Measurements from ENCODE around the gene JOSD1. TPM values are rescaled to one million over a fixed set of nuclear protein-coding genes. Genes with fewer than 3 reads are reported as not detected.

The JOSD1 gene
- total RNA-seq, 1 experiment from 2014 or later: 52.1 TPM

DNA sequence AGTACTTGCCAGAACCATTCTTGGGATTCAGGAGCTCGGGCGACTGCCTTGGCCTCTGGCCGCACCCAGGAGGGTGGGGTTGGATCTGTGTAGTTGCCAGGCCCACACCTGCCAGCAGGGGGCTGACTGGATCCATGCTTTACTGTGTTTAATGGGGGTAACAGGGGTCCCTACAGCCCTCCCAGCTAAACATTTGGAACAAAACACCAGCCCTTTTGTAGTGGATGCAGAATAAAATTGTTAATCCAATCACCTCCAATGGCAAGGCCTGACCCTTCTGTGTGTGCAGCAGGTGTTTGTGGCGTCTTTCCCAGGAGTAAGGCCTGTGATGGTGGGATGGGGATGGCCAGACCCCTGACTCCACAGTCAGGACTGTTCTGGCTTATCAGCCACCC, 32.6 kb upstream of the JOSD1 start:
- DNase-seq (ENCODE audit: low spot score): no peak

DNA sequence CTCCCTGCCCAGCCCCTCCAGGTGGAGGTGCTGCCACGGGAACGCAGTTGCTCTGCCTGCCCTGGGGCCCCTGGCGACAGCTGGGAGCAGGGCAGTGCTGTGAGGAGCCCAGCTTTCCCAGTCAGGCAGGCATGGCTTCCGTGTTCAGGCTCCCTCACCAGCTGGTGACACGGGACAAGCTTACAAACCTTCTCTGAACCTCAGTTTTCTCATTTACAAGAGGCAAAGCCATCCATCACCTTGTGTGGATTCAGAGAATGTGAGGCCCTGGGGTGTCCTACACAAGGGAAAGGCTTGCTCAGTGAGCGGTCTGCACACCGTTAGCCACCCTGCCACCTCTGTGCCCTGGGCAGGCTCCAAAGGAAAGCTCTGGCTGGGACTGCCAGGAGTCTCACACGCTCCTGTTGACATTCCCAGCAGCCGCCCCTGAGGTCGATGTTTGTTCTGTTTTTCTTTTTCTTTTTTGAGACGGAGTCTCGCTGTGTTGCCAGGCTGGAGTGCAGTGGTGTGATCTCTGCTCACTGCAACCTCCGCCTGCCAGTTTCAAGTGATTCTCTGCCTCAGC, 31.6 kb upstream of the JOSD1 start:
- no peak for DNase-seq (ENCODE audit: low spot score)

DNA sequence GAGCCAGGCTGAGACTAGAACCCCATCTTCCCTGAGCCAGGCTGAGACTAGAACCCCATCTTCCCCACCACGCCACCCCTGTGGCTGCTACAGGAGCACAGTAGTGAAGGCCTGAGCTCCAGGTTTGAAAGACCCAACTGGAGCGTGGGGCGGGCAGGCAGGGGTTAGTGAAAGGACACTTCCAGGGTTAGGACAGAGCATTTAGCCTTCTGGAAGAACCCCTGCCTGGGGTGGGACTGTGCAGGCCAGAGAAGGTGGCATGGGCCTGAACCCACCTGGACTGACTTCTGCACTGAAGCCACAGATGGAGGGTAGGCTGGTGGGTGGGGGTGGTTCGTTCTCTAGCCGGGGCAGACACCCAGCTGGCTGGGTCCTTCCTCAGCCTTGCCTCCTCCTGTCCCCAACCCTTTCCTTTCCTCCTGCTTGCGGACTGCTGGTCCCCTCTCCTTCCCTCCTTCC, 31.0 kb upstream of the JOSD1 start:
- no peak for DNase-seq (ENCODE audit: low spot score)

DNA sequence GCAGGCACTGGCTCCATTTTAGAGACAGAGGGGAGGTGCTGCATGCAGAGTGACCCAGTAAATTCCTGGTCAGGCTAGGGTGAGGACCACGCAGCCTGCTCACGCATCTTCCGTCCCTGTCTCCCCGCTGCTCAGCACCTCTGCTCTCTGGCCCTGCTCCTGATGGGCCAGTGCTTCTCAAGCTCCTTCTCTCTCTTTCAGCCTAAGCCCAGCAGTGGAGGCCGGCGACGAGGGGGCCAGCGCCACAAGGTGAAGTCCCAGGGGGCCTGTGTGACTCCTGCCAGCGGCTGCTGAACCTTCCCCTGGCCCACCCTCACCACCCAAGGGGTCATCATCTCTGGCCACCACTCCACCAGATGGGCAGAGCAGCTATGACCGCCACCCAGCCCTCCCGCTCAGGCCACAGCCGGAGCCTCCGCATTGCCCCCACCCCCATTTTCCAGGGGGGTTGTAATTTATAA, 29.7 kb upstream of the JOSD1 start:
- DNase-seq (ENCODE audit: low spot score): no peak

DNA sequence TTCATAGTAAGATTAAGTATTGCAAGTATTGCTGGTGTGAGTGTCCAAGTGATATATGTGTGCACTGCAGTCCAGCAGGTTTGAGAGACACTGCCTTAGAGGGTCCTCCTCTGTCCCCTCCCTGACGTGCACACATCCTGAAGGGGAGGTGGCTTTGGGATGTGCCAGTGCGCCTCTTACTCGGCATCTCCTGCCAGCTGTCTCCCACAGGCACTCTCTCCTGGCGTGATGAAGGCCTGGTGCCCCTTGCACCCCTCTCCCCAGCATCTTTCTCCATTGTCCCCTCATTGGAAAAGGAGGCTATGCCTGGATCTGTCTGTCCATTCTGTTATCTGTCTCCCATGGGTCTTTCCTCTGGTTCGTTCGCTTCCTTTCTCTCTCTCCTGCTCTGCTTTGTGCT, 29.2 kb upstream of the JOSD1 start:
- DNase-seq (ENCODE audit: low spot score): no peak

DNA sequence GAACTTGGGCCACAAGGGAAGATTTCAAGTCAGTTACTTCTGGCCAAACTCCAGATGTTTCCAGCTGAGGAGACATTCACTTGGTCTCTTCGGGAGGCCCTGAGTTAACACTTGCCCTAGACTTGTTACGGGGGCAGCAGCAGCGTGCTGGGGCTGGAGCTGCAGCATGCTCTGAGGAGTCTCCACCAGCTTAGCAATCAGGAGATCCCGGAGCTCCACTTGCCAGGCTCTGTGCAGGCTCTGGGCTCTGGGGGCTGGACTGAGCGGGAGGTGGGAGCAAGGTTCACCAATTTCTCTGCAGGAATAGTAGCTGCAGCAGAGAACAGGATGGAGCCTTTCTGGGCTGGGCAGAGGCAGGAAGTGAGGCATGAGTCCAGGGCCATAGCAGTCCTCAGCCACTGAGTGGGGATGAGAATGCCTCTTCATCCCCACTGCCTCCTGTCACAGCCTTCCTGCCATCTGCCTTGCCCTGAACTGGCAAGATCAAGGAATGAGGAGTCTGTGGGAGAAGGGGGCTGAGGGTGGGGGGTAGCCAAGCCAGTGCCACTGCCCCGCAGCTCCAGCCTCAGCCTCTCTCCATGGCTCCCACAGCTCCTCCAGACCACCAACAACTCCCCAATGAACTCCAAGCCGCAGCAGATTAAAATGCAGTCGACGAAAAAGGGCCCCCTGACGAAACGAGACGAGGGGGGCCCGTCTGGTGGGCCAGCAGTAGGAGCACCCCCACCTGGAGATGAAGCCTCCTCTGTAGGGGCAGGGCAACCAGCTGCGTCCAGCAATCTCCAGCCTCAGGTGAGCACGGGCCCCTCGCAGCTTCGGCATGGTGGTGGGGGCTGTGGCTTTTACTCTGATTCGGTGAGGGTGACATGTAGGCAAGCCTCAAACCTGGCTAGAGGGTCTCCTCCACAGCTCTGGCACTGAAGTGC, 28.4 kb upstream of the JOSD1 start:
- no peak for DNase-seq (ENCODE audit: low spot score)

DNA sequence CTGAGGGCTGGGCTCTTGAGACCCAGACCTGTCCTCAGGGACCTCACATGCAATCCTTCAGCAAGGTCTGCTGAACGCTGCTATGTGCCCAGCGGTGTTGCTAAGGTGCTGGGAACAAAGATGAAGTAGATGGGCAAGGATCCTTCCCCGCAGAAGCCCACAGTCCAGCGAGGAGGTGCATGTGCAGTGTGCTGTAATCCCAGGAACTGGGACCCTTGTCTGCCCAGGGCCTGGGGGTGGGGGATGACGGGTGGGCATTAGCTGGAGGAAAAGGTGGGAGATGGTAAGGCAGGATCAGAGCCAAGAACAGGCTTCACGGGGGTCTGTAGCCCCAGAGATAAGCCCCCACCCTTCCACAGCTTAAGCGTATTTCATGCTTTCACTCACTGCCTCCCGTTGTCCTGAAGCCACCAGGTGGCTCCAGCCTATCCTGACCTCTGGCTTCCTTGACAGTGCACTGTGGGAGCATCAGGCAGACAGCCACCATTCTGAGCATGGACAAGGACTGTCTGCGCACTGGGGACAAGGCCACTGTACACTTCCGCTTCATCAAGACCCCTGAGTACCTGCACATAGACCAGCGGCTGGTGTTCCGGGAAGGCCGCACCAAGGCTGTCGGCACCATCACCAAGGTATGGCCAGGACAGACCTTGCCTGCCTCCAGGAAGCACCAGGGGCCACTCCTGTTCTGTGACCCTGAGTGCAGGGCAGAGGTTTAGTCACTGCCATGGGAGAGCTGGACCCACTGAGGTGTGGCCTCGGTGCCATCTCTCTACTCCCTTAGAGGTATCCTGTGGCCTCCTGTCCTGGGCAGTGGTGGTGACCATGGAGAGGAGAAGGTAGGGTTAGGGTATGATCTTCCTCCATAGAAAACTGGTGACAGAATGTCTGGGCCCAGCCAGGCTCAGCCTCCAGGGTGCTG, 27.0 kb upstream of the JOSD1 start:
- no peak for DNase-seq (ENCODE audit: low spot score)

DNA sequence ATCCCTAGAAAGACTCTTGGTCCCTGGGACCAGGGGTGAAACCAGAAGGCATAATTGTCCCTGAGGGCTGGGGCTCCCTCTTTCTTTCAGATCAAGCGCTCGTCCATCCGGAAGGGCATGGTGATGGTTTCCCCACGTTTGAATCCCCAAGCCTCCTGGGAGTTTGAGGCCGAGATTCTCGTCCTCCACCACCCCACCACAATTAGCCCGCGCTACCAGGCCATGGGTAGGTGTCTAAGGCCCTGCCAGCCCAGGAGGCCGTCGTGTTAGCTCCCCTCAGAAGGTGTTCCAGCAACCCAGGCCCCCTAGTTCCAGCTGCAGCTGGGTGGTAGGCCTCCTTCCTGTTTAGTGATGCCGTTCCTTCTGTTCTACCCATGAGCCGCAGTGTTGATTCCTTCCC, 26.4 kb upstream of the JOSD1 start:
- DNase-seq (ENCODE audit: low spot score): no peak

DNA sequence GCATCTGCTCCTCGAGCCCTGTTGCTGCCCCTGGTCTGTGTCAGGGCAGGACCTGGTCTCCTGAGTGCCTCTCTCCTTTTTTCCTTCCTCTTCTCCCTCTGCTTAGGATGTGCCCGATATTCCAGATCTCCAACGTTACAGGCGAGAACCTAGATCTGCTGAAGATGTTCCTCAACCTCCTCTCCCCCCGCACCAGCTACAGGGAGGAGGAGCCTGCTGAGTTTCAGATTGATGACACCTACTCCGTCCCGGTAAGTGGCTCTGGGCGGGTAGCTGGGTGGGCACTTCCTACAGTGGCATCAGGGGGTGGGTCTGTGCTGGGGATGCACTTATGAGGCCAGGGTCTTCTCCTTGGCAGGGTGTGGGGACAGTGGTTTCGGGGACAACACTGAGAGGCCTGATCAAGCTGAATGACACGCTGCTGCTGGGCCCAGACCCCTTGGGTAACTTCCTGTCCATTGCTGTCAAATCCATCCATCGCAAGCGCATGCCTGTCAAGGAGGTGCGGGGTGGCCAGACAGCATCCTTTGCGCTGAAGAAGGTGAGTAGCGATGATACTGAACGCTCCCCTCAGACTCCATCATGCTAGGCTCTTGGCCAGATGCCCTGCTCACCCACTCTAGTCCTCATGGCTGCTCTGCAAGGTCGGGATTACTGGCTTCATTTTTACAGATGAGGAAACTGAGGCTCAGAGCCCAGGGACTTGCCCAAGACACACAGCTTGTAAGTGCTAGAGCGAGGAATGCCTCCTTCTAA, 25.3 kb upstream of the JOSD1 start:
- DNase-seq (ENCODE audit: low spot score): no peak

DNA sequence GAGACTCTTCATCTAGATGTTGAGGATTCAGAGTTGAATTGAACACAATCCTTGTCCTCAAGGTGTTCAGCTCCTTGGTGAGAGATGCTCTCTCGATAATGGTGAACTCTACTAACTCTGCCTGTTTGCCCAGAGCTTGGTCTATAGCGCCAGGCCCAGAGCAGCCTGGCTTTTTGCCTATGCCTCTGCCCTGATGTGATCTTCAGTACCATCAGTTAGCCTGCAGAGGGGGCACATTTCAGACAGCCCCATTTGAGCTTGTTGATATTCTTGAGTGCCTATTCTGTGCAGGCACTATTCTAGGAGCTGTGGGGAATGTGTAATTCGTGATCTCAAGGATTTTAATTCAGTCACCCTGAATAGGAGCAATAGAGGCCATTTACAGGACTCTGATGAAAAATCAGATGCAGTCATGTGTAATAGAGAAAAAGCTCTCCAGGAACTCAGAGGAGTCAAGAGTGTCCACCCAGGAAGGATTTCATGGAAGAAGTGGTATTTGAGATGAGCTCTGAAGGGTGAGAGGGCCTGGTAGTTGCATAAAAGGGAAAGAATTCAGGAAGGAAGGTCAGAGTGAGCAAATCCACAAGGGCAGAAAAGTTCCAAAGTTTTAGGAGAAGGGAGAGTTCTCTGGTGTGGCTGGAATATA, 24.3 kb upstream of the JOSD1 start:
- peak; percentile 36 for DNase-seq (ENCODE audit: low spot score)

DNA sequence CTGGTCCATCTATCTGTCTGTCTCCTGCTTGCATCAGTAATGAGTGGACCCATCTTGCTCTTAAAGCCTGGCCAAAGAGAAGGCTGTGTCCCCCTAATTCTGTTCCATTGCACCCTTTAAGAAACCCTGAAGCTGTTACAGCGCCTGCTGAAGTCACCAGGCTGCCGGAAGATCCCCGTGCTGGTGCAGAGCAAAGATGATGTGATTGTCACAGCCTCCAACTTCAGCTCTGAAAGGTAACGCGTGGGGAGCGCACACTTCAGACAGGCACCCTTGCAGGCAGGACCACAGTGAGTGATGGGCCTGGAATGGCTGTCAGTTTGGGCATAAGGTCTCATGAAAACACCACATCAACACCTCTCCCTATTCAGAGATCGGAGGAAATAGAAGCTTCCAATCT, 23.4 kb upstream of the JOSD1 start:
- DNase-seq (ENCODE audit: low spot score): no peak

DNA sequence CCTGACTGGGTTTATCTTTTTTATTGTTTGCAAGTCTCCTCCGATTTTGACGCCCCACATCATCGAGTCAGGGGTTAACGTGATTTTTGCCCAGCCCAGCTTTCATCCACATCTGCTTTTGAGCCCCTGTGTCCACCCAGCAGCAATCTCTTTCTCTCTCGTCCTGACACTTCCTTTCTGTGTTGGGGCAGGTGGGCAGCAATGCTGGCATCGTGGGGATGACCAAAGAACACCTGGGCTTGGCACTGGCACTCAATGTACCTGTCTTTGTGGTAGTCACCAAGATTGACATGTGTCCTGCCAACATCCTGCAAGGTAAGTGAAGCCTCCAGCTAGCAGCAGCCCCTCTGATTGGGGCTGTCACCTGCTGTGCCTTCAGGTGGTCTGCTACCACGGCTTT, 20.8 kb upstream of the JOSD1 start:
- DNase-seq (ENCODE audit: low spot score): no peak

DNA sequence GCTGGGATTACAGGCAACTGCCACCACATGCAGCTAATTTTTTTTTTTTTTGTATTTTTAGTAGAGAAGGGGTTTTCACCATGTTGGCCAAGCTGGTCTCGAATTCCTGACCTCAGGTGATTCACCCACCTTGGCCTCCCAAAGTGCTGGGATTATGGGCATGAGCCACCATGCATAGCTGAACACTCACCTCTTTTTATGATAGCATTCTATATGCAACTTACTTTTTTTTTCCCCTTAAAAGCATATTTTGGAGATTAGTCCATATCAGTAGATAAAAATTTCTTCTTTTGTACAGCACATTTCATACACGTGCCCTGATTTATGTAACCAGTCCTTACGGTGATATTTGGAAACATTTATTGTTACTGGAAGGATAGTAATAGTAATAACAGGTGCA, 19.6 kb upstream of the JOSD1 start:
- no peak for DNase-seq (ENCODE audit: low spot score)

DNA sequence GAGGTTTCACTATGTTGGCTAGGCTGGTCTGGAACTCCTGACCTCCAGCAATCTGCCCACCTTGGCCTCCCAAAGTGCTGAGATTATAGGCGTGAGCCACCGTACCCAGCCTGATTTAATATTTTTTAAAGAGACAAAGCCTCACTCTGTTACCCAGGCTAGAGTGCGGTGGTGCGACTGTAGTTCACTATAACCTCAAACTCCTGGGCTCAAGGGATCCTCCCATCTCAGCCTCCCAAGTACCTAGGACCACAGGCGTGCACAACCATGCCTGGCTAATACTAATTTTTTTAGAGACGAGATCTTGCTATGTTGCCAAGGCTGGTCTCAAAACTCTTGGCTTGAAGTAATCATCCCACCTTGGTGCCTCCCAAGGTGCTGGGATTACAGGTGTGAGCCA, 18.5 kb upstream of the JOSD1 start:
- no peak for DNase-seq (ENCODE audit: low spot score)

DNA sequence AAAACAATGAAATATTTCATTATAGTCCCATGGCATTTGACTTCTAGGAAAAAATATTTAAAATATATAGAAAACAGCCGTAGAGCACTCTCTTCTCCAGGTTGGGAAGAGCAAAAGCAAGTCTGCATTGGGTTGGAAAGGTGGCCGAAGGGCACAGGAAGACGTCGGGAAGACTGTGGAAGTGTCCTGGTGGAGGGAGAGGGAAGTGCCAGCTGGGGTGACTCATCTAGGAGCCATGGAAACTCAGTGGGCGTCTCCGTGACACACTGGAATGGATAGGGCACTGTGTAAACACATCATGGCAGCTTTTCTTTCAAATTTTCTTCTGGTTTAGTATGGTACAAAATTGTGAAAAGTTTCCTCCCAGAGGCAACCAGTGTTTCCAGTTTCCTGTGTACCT, 17.7 kb upstream of the JOSD1 start:
- DNase-seq (ENCODE audit: low spot score): peak; percentile 88

DNA sequence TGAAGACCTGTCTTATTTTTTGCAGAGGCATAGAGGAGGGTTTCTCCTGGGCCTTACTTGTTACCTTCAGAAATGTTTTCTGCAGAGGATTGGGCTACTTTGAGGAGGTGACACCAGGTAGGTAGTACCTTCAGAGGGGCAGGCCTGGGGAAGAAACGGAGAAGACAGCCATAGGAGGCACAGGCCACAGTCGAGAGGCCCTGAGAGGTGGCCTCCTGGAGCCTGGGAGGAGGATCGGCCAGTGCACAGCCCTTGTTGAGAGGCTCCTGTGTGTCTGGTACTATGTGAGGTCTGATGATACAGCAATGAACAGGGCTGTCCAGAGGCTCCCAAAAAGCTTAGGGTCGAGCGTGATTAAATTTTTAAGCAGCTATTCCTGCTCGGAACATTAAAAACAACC, 16.5 kb upstream of the JOSD1 start:
- no peak for DNase-seq (ENCODE audit: low spot score)

DNA sequence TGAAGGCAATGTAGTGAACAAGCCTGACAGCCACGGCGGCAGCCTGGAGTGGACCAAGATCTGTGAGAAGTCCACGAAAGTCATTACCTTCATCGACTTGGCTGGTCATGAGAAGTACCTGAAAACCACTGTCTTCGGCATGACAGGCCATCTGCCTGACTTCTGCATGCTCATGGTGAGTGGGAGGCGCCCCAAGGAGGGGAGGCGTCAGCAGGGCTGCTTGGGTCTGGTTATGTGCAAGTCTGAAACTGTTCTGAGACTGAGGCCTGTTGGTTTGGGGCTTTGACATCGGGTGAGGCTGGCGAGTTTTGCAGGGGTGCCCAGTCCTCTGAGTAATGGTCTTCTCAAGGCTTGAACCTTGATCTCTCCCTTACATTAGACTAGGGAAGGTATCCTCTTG, 16.1 kb upstream of the JOSD1 start:
- no peak for DNase-seq (ENCODE audit: low spot score)

DNA sequence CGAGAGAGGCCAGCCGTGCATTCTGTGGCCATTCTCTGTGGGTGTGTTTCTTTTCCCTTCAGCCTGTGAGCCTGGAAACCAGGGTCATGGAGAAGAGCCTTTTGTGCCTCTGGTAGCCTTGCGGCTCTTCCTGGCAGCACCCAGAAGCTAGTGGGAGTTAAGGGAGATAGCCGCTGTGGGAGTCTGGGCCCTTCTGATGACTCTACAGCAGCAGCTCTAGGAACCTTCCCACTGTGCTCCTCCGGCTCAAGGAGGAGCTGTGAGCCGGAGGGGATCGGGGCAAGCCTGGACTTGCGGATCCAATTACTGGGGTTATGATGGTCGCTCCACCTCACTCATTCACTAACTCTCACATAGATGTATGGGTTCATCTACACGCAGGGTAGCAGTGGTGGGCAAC, 15.5 kb upstream of the JOSD1 start:
- no peak for DNase-seq (ENCODE audit: low spot score)

DNA sequence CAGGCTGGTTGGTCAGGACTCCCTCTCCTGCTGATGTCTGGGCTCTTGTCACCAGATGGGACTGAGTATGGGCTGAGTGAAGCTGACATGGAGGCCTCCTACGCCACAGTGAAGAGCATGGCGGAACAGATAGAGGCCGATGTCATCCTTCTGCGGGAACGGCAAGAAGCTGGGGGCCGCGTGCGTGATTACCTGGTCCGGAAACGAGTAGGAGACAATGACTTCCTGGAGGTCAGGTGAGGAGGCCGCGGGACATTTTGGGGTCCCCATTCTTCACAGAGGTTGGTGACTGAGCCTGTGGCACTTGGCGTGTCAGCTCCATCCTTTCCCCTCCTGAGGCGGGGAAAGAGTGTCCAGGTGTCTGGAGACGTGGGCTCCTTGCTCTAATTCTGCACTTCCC, 15.1 kb upstream of the JOSD1 start:
- DNase-seq (ENCODE audit: low spot score): no peak

DNA sequence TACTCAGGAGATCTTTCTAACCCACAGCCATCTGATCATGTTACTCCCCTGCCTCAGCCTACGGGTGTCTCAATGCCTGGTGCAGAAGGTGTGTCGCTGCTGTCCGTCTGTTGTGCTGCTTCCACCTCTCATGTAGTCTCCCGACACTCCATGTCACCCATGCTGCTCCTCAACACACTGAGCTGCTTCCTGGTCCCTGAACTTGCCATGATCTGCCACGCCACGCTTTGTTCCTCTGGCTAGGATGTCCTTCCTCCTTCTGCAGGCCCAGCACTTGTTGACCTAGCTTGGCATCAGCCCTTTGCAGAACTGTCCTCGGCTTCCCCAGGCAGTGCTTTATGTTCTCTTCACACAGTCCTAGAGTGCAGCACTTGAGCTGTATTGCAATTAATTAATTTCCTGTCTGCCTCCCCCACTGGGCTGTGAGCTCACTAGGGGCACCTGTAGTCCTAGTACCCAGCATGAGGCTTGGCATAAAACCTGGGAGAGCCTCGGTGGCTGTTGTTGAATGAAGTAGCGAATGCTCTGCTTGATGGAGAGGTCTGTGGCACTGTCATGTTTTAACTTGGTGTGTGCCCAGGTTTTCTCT, 14.5 kb upstream of the JOSD1 start:
- no peak for DNase-seq (ENCODE audit: low spot score)

DNA sequence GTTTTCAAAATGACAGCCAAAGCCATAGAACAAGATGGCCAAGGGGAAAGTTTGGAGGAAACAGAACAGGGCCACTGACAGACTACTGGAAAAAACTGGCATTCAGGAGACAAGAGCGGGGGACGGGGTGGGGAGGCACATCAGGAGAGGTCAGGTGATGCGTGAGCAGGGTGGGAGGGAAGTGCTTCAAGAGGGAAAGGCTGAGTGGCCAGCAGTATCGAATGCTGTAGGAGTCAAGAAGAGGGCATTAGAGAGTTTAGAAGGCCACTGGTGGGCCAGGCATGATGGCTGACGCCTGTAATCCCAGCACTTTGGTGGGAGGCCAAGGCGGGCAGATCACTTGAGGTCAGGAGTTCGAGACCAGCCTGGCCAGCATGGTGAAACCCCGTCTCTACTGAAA, 13.2 kb upstream of the JOSD1 start:
- no peak for DNase-seq (ENCODE audit: low spot score)

Data from H4 (cell line).